Liver (tissue), 2 donors: Measurements from ENCODE around the gene PHTF1.
"Not testable (repeated sequence)": the region's sequence is repeated elsewhere in the genome, so short reads cannot be mapped to it uniquely, and the experiment has no call there.

Experiments
- TF ChIP-seq, protein P1 (sequence below): IDR thresholded peaks from 2 replicates; pipeline ENCODE4 v1.6.1; 2016; ENCODE audit warnings: antibody characterized with exemption
- TF ChIP-seq, protein P2 (sequence below): IDR thresholded peaks from 2 replicates; pipeline ENCODE4 v1.6.1; 2016; ENCODE audit warnings: antibody characterized with exemption
- TF ChIP-seq, protein P3 (sequence below): IDR thresholded peaks from 2 replicates; pipeline ENCODE4 v1.6.1; 2016; ENCODE audit warnings: antibody characterized with exemption
- donor health status: healthy.

DNA sequence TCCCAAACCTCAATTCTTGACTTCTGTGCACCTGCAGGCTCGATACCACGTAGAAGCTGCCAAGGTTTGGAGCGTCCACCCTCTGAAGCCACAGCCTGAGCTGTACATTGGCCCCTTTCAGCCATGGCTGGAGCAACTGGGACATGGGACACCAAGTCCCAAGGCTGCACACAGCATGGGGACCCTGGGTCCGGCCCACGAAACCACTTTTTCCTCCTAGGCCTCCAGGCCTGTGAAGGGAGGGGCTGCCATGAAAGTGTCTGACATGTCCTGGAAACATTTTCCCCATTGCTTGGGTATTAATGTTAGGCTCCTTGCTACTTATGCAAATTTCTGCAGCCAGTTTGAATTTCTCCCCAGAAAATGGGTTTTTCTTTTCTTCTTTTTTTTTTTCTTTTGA lies 40.7 kb downstream of the PHTF1 start:
- TF ChIP-seq, protein P1, sequence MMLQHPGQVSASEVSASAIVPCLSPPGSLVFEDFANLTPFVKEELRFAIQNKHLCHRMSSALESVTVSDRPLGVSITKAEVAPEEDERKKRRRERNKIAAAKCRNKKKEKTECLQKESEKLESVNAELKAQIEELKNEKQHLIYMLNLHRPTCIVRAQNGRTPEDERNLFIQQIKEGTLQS = not testable (repeated sequence)
- TF ChIP-seq, protein P2, sequence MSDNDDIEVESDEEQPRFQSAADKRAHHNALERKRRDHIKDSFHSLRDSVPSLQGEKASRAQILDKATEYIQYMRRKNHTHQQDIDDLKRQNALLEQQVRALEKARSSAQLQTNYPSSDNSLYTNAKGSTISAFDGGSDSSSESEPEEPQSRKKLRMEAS = not testable (repeated sequence)
- TF ChIP-seq, protein P3, sequence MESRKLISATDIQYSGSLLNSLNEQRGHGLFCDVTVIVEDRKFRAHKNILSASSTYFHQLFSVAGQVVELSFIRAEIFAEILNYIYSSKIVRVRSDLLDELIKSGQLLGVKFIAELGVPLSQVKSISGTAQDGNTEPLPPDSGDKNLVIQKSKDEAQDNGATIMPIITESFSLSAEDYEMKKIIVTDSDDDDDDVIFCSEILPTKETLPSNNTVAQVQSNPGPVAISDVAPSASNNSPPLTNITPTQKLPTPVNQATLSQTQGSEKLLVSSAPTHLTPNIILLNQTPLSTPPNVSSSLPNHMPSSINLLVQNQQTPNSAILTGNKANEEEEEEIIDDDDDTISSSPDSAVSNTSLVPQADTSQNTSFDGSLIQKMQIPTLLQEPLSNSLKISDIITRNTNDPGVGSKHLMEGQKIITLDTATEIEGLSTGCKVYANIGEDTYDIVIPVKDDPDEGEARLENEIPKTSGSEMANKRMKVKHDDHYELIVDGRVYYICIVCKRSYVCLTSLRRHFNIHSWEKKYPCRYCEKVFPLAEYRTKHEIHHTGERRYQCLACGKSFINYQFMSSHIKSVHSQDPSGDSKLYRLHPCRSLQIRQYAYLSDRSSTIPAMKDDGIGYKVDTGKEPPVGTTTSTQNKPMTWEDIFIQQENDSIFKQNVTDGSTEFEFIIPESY = not testable (repeated sequence)
